ENCODE data around the gene RRAS. TPM values are rescaled to one million over a fixed set of nuclear protein-coding genes. Genes with fewer than 3 reads are reported as not detected.

Gene RRAS
- total and polyA plus RNA-seq, 2 of the 4 experiments (the other 2 are of a cell fraction), result 50.2 to 241 TPM

DNA sequence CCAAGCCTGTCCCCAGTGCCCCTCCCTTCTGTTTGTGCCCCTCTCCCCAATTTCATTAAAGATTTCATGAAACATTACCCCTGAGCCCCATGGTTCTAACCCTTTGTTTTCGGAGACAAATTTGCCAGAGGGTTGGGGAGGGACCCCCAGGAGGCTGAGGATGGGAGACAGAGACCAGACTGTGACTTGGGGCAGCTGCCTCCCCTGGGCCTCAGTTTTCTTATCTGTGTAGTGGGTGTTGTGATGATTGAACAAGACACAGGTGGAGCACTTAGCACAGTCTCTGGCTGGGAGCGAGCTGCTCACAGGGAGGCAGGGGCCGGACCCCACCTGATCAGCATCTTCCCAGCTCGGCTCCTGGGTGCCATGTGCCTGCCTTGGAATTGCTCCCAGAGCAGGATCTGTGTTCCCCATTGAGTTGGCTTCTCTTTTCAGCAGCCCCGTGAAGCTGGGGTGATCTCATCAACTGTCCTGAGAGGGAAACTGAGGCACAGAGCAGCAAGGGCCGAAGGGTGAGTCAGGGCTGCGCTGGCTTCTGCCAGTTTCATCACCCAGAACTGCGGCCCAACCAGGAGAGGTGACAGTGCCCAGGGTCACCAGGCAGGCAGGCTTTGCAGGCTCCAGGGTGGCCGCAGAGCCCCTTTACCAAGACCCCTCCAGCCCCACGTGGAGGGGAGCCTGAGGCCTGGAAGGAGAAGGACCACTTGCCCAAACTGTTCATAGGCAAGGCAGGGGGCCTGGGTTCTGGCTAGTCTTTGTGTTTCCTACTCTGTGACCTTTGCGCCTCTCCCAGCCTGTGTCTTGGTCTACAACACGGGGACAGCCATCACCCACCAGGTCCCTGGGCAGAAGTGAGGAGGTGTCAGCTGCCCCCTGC is 18.9 kb upstream of the RRAS start:
- POLR2A ChIA-PET (ENCODE audit: unreplicated experiment), result no interaction called here
- dilution Hi-C loops (cut with HindIII; ENCODE audit: low sequenced_read_pairs, unreplicated experiment), result no loop called here
- no peak for TF ChIP-seq MAZ (IDR thresholded peaks at IDR 0.05; ENCODE audit: borderline replicate concordance, low read depth, low read length)
- TF ChIP-seq CHD1 (IDR thresholded peaks at IDR 0.05; ENCODE audit: low read depth, low read length), result no peak
- no peak for TF ChIP-seq SMC3 (IDR thresholded peaks at IDR 0.05; ENCODE audit: low read depth, low read length)
- no peak for TF ChIP-seq NFE2L2 (IDR thresholded peaks at IDR 0.05; ENCODE audit: low read depth, low read length)
- TF ChIP-seq MXI1 (IDR thresholded peaks at IDR 0.05; ENCODE audit: borderline replicate concordance, low read depth, low read length), result no peak
- no peak for TF ChIP-seq RAD21 (IDR thresholded peaks at IDR 0.05; ENCODE audit: low read length)
- no peak for TF ChIP-seq FOS (IDR thresholded peaks at IDR 0.05; ENCODE audit: low read depth, low read length)
- TF ChIP-seq, protein P1, sequence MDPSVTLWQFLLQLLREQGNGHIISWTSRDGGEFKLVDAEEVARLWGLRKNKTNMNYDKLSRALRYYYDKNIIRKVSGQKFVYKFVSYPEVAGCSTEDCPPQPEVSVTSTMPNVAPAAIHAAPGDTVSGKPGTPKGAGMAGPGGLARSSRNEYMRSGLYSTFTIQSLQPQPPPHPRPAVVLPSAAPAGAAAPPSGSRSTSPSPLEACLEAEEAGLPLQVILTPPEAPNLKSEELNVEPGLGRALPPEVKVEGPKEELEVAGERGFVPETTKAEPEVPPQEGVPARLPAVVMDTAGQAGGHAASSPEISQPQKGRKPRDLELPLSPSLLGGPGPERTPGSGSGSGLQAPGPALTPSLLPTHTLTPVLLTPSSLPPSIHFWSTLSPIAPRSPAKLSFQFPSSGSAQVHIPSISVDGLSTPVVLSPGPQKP (IDR thresholded peaks at IDR 0.05; ENCODE audit: borderline replicate concordance, low read depth, low read length), result no peak
- TF ChIP-seq, protein P2, sequence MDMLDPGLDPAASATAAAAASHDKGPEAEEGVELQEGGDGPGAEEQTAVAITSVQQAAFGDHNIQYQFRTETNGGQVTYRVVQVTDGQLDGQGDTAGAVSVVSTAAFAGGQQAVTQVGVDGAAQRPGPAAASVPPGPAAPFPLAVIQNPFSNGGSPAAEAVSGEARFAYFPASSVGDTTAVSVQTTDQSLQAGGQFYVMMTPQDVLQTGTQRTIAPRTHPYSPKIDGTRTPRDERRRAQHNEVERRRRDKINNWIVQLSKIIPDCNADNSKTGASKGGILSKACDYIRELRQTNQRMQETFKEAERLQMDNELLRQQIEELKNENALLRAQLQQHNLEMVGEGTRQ (IDR thresholded peaks at IDR 0.05; ENCODE audit: low read depth, low read length), result no peak
- TF ChIP-seq CEBPB (IDR thresholded peaks at IDR 0.05; ENCODE audit: low read depth, low read length), result no peak
- TF ChIP-seq, protein P3, sequence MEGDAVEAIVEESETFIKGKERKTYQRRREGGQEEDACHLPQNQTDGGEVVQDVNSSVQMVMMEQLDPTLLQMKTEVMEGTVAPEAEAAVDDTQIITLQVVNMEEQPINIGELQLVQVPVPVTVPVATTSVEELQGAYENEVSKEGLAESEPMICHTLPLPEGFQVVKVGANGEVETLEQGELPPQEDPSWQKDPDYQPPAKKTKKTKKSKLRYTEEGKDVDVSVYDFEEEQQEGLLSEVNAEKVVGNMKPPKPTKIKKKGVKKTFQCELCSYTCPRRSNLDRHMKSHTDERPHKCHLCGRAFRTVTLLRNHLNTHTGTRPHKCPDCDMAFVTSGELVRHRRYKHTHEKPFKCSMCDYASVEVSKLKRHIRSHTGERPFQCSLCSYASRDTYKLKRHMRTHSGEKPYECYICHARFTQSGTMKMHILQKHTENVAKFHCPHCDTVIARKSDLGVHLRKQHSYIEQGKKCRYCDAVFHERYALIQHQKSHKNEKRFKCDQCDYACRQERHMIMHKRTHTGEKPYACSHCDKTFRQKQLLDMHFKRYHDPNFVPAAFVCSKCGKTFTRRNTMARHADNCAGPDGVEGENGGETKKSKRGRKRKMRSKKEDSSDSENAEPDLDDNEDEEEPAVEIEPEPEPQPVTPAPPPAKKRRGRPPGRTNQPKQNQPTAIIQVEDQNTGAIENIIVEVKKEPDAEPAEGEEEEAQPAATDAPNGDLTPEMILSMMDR (conservative IDR thresholded peaks at IDR 0.05; ENCODE audit: low read depth, low read length), result no peak
- no peak for TF ChIP-seq RFX5 (IDR thresholded peaks at IDR 0.05; ENCODE audit: low read depth, low read length)
- TF ChIP-seq POLR2A (IDR thresholded peaks at IDR 0.05; ENCODE audit: low read depth, low read length), result no peak
- TF ChIP-seq BHLHE40 (IDR thresholded peaks at IDR 0.05; ENCODE audit: low read depth, low read length), result no peak
- no peak for TF ChIP-seq MAFK (IDR thresholded peaks at IDR 0.05; ENCODE audit: low read depth, low read length)

More for the DNA sequence above, 18.9 kb upstream of the RRAS start:
- DNase-seq (no peak), ATAC-seq (ENCODE audit: low read depth) (no peak)
- Histone ChIP-seq H2BK20ac (ENCODE audit: low read depth, low read length) (no peak overlapping the region), H3K23ac (ENCODE audit: low read depth, low read length) (no peak overlapping the region), H4K20me1 (ENCODE audit: insufficient read depth, low read length) (peaks cover 24% of the 10 kb centered on the region), H3K14ac (replicated peaks; ENCODE audit: low read depth, low read length) (no peak overlapping the region), H3K9me1 (ENCODE audit: insufficient read depth, low read length) (peaks cover 3% of the 10 kb centered on the region; the same call in 1 of the 2 replicates), H4K5ac (ENCODE audit: low read depth, low read length) (no peak overlapping the region), H2AK9ac (replicated peaks; ENCODE audit: low read depth, low read length, poor library complexity) (no peak overlapping the region), H4K91ac (ENCODE audit: insufficient read depth, low read depth, low read length) (no peak overlapping the region), H3K79me1 (ENCODE audit: low read depth in 1 of 2, low read length in 2 of 2) (peaks cover 12 to 50% of the 10 kb centered on the region in 2 experiments; a peak in 2 of 4 replicates), H3K56ac (ENCODE audit: extremely low read depth, insufficient read depth, low read length) (no peak overlapping the region), H4K8ac (ENCODE audit: low read depth in 2 of 2, low read length in 2 of 2) (no peak overlapping the region), H2AFZ (replicated peaks; ENCODE audit: low read length, poor library complexity) (no peak overlapping the region), H3K4me2 (ENCODE audit: low read depth, low read length) (no peak overlapping the region), H3K18ac (ENCODE audit: low read depth, low read length) (no peak overlapping the region), H3K27me3 (ENCODE audit: control insufficient read depth, insufficient read depth, low read length) (no peaks in the 10 kb centered on the region), H3K9me3 (ENCODE audit: control insufficient read depth, insufficient read depth, low read length) (no peaks in the 10 kb centered on the region), H2BK5ac (ENCODE audit: low read depth, low read length, poor library complexity, severe bottlenecking) (no peak overlapping the region), H3K36me3 (ENCODE audit: control insufficient read depth, insufficient read depth, low read length) (peaks cover 77% of the 10 kb centered on the region), H3K27ac (ENCODE audit: insufficient read depth, low read length) (no peak overlapping the region), H3K4me3 (ENCODE audit: insufficient read depth, low read depth, low read length) (no peak overlapping the region), H3K4me1 (ENCODE audit: control insufficient read depth, insufficient read depth, low read length) (no peaks in the 10 kb centered on the region), H2BK15ac (ENCODE audit: low read depth, low read length) (no peak overlapping the region), H3K4ac (ENCODE audit: low read depth, low read length) (no peak overlapping the region), H2BK120ac (ENCODE audit: low read depth, low read length) (no peak overlapping the region), H2AK5ac (ENCODE audit: low read depth, low read length) (no peak overlapping the region), H3K9ac (ENCODE audit: low read depth, low read length) (no peak overlapping the region)
- no TSS peak for BruUV-seq (replicated peaks)
- intact Hi-C loops (cut with micrococcal nuclease) (no loop called here), in situ Hi-C loops (cut with MboI; ENCODE audit: low sequenced_read_pairs) (no loop called here)
- CTCF ChIA-PET, result no interaction called here
- 100% methylated on average over 3 of the region's 12 CpGs; no CpG with 5 or more reads in 1 of the 2 experiments for WGBS, 2 experiments (ENCODE audit: extremely low coverage in 2 of 2, insufficient read length in 1 of 2)

All from IMR-90 (cell line).